K562 (cell line): Measurements from ENCODE around the gene LNPEP. TPM values are rescaled to one million over a fixed set of nuclear protein-coding genes. Genes with fewer than 3 reads are reported as not detected.

Source experiments
- ATAC-seq: fragments of 200-7000 bp; cut with Tn5 transposase; 3 replicates; pipeline ENCODE4 v1.9.1; 2020; ENCODE audit warnings: moderate library complexity
- BruUV-seq: library from RNA; stranded (reverse); fragments of 400-500 nt; replicated peaks from 2 replicates; lab custom pipeline; 2021; lab: Mats Ljungman, UMichigan
- CTCF ChIA-PET: fragments of 300-600 bp; formaldehyde crosslinking; extraction: SDS; loops from one replicate; lab custom pipeline; 2021; ENCODE audit warnings: low intra/inter-chr PET ratio; lab: Yijun Ruan, JAX
- POLR2A ChIA-PET: fragments of 300-600, 350-650 bp; sonication (Branson Sonifier 250); formaldehyde crosslinking; extraction: SDS; loops from one replicate; lab custom pipeline; 2021; ENCODE audit warnings: antibody characterized with exemption, inconsistent platforms; lab: Yijun Ruan, JAX
- DNase-seq, 4 experiments: peaks; one replicate each; pipeline versions ENCODE4 v3.0.0 to v3.0.0-alpha.2; 2011 to 2018; ENCODE audit warnings: low spot score in 3 of 4, mixed read lengths in 3 of 4; ENCODE audit errors: extremely low read depth in 1 of 4
- FAIRE-seq: peaks from 2 replicates; lab custom pipeline; 2011; peaks lifted over from hg19 to GRCh38; lab: Jason Lieb, UNC
- H2AFZ ChIP-seq: 2 replicates; pipeline ENCODE4 v1.6.0; 2011; ENCODE audit warnings: low read depth, low read length, control low read depth, inconsistent platforms
- H3K27ac ChIP-seq: fragments of 200-600 bp; 3 replicates; pipeline ENCODE4 v1.8.0; 2011; ENCODE audit warnings: low read depth, mild to moderate bottlenecking, control low read depth, inconsistent platforms, low read length, moderate library complexity, mixed read lengths; ENCODE audit errors: extremely low read depth
- H3K27me3 ChIP-seq, 2 experiments: fragments of 300-600 bp in 1 of 2; 2 replicates in 1 of 2; 3 replicates in 1 of 2; pipeline versions ENCODE4 v1.6.0 to v1.8.0; 2011; ENCODE audit warnings: inconsistent platforms in 2 of 2, low read length in 2 of 2, mild to moderate bottlenecking in 1 of 2, mixed read lengths in 1 of 2, moderate library complexity in 1 of 2; ENCODE audit not compliant: control insufficient read depth in 2 of 2, insufficient read depth in 2 of 2
- H3K36me3 ChIP-seq: fragments of 300-600 bp; 3 replicates; pipeline ENCODE4 v1.8.0; 2011; ENCODE audit warnings: mild to moderate bottlenecking, low read length, inconsistent platforms; ENCODE audit not compliant: control insufficient read depth, insufficient read depth
- H3K4me1 ChIP-seq, 2 experiments: fragments of 200-600 bp in 1 of 2; replicated peaks in 1 of 2; 2 replicates in 1 of 2; 3 replicates in 1 of 2; pipeline versions ENCODE4 v1.5.1 to v1.8.0; 2011; ENCODE audit warnings: inconsistent platforms in 2 of 2, low read length in 2 of 2, mild to moderate bottlenecking in 1 of 2, mixed read lengths in 1 of 2, moderate library complexity in 1 of 2; ENCODE audit not compliant: control insufficient read depth in 2 of 2, insufficient read depth in 2 of 2
- H3K4me2 ChIP-seq: 2 replicates; pipeline ENCODE4 v1.6.1; 2011; ENCODE audit warnings: low read length, control low read depth, inconsistent platforms, mixed read lengths; ENCODE audit not compliant: insufficient read depth
- H3K4me3 ChIP-seq: fragments of 200-600 bp; sonication (generic), shearing (Covaris generic); 2 replicates; pipeline ENCODE4 v1.5.1; 2016; ENCODE audit warnings: control low read depth, inconsistent platforms
- H3K79me2 ChIP-seq: fragments of 200-600 bp; 3 replicates; pipeline ENCODE4 v1.8.0; 2011; ENCODE audit warnings: low read length, inconsistent platforms; ENCODE audit not compliant: control insufficient read depth, insufficient read depth
- H3K9ac ChIP-seq, 2 experiments: 2 replicates each; pipeline versions ENCODE4 v1.6.0 to v1.6.1; 2011; ENCODE audit warnings: low read depth in 2 of 2, low read length in 2 of 2, control low read depth in 1 of 2, inconsistent platforms in 1 of 2, mild to moderate bottlenecking in 1 of 2, mixed read lengths in 1 of 2; ENCODE audit not compliant: insufficient read depth in 1 of 2
- H3K9me1 ChIP-seq: one replicate; pipeline ENCODE4 v1.6.0; 2011; ENCODE audit warnings: inconsistent platforms, mild to moderate bottlenecking, low read length, moderate library complexity; ENCODE audit not compliant: control insufficient read depth, insufficient read depth
- H3K9me3 ChIP-seq: replicated peaks from 2 replicates; pipeline ENCODE4 v1.5.1; 2011; ENCODE audit warnings: low read depth, low read length, inconsistent platforms; ENCODE audit not compliant: control insufficient read depth, insufficient read depth
- H4K20me1 ChIP-seq: replicated peaks from 2 replicates; pipeline ENCODE4 v1.6.1; 2011; ENCODE audit warnings: low read length, inconsistent platforms, mixed read lengths; ENCODE audit not compliant: control insufficient read depth, insufficient read depth
- CTCF ChIP-seq, 3 experiments: IDR thresholded peaks in 2 of 3; conservative IDR thresholded peaks in 1 of 3; 2 replicates each; pipeline ENCODE4 v1.5.1; 2011 to 2012; ENCODE audit warnings: low read length in 3 of 3, mild to moderate bottlenecking in 3 of 3, control low read depth in 2 of 3, improper control_type of control experiment in 1 of 3, inconsistent platforms in 1 of 3, low read depth in 1 of 3, mixed read lengths in 1 of 3, moderate library complexity in 1 of 3; ENCODE audit not compliant: insufficient read depth in 2 of 3
- ESRRA ChIP-seq: fragments of 450-650 bp; IDR thresholded peaks from 2 replicates; pipeline ENCODE4 v1.6.1; 2014; ENCODE audit warnings: low read depth, mild to moderate bottlenecking, moderate library complexity, borderline replicate concordance
- JUND ChIP-seq, 2 experiments: IDR thresholded peaks; 2 replicates in 1 of 2; 3 replicates in 1 of 2; pipeline ENCODE4 v1.6.1; 2011; ENCODE audit warnings: borderline replicate concordance in 2 of 2, low read depth in 2 of 2, low read length in 2 of 2, improper control_type of control experiment in 1 of 2, missing biosample characterization in 1 of 2, missing genetic modification characterization in 1 of 2, missing genetic modification reagents in 1 of 2
- RAD21 ChIP-seq, 2 experiments: fragments of 250-450 bp in 1 of 2; fragments of 450-650 bp in 1 of 2; sonication (Bioruptor Pico) in 1 of 2; formaldehyde crosslinking in 1 of 2; IDR thresholded peaks in 1 of 2; conservative IDR thresholded peaks in 1 of 2; 2 replicates each; pipeline versions ENCODE4 v1.4.0 to v1.8.0; 2020 to 2022; ENCODE audit warnings: mild to moderate bottlenecking in 2 of 2, moderate library complexity in 1 of 2
- REST ChIP-seq, 2 experiments: fragments of 450-650 bp; formaldehyde crosslinking in 1 of 2; IDR thresholded peaks; 2 replicates each; pipeline versions ENCODE4 v1.4.0 to v1.6.1; 2014 to 2020; ENCODE audit warnings: mild to moderate bottlenecking in 2 of 2, borderline replicate concordance in 1 of 2, low read depth in 1 of 2
- ZNF584 ChIP-seq: fragments of 200-800 bp; sonication (Bioruptor generic); IDR thresholded peaks from 2 replicates; pipeline ENCODE4 v1.6.1; 2016; ENCODE audit warnings: low read depth, mild to moderate bottlenecking, missing genetic modification characterization, missing compliant biosample characterization
- ZNF780A ChIP-seq: fragments of 250-450 bp; sonication (Bioruptor Pico); IDR thresholded peaks from 2 replicates; pipeline ENCODE4 v1.5.0; 2021; ENCODE audit warnings: mild to moderate bottlenecking
- WGBS: fragments of 100-300 bp; shearing (Covaris generic); methylation state at CpG from one replicate; pipeline ENCODE4 v1.1.6; 2016; ENCODE audit warnings: low coverage, mixed read lengths; ENCODE audit not compliant: insufficient coverage; ENCODE audit errors: missing lambda C conversion rate; 5-methylcytosine and 5-hydroxymethylcytosine counted together
- in situ Hi-C: fragments of 300-500 bp; cut with MboI; formaldehyde crosslinking; loops from 4 replicates; pipeline ENCODE4 v1.15.0; 2018; ENCODE audit warnings: inconsistent platforms, mixed read lengths
- intact Hi-C: fragments of 100-400 bp; cut with micrococcal nuclease; formaldehyde crosslinking; loops from 2 replicates; pipeline ENCODE4 v1.14.2; 2022
- polyA plus RNA-seq, 8 experiments: library from polyadenylated mRNA; depleted of rRNA in 4 of 8; stranded (reverse) in 5 of 8; unstranded in 3 of 8; fragments of >200 nt; fragmentation: Nextera tagmentation in 2 of 8; fragmentation: Illumina TruSeq in 1 of 8; extraction: Ambion mirVana in 2 of 8; extraction: Trizol in 1 of 8; gene quantifications; 2 replicates each; pipeline versions ENCODE4 v1.2.1 to v1.2.3, GENCODE V29; 2011 to 2014; ENCODE audit warnings: inconsistent platforms in 1 of 8, missing spikeins in 1 of 8
- total RNA-seq, 7 experiments: library from RNA; depleted of rRNA in 6 of 7; stranded (reverse); fragments of >200 nt in 6 of 7; fragmentation: Illumina TruSeq in 2 of 7; extraction: Trizol in 2 of 7; gene quantifications; 2 replicates each; pipeline versions ENCODE4 v1.2.1 to v1.2.3, GENCODE V29; 2011 to 2021; ENCODE audit warnings: low replicate concordance in 1 of 7

The LNPEP gene
- total and polyA plus RNA-seq, 9 of the 15 experiments (the other 6 are each of a cell fraction or from before 2014, with no cell fraction given), result 2.6 to 27.9 (median 11.2) TPM

- no TSS peak for BruUV-seq
- intact Hi-C loops, result loop anchor here (1.0 to 10.0 kb wide), 3 partner anchors 177 to 432 kb away; no protein-coding TSS in a partner anchor
- Histone ChIP-seq H3K4me1 (no peaks in the 10 kb centered on the region; a peak in 1 of 5 replicates), H3K9me1 (no peaks in the 10 kb centered on the region), H3K9me3 (no peaks in the 10 kb centered on the region), H3K27me3 (no peaks in the 10 kb centered on the region; a peak in 2 of 5 replicates), H3K27ac (no peak overlapping the region), H3K9ac (no peak overlapping the region), H4K20me1 (no peaks in the 10 kb centered on the region), H3K4me2 (no peak overlapping the region), H2AFZ (no peak overlapping the region), H3K36me3 (no peaks in the 10 kb centered on the region), H3K79me2 (no peaks in the 10 kb centered on the region), H3K4me3 (no peak overlapping the region)
- POLR2A ChIA-PET, result interaction anchor here (0.7 to 1.9 kb wide), 3 partner anchors 14 to 131 kb away, joined by 3 to 5 read pairs (median 3); no protein-coding TSS in a partner anchor
- peak; percentile 66 for FAIRE-seq
- ATAC-seq, result peak; percentile 48
- no peak for DNase-seq
- in situ Hi-C loops, result loop anchor here (5.0 kb wide), 1 partner anchor 91 kb away; no protein-coding TSS in a partner anchor
- WGBS, result 5% methylated on average over 7 of the region's 7 CpGs
- CTCF ChIA-PET, result interaction anchor here (0.7 to 0.9 kb wide), 2 partner anchors 117 to 177 kb away, joined by 3 read pairs; no protein-coding TSS in a partner anchor
- peak in 2 of 3 experiments; percentile 21 to 43; a peak in 2 of 6 replicates for TF ChIP-seq CTCF (IDR thresholded peaks at IDR 0.05 in 2 of 3, conservative IDR thresholded peaks at IDR 0.05 in 1 of 3; ENCODE audit: insufficient read depth in 2 of 3, low read depth in 1 of 3, low read length in 3 of 3)
- peak; percentile 45; the same call in 1 of the 2 replicates for TF ChIP-seq ESRRA
- TF ChIP-seq ZNF780A (CRISPR knock-in tag), result no peak
- TF ChIP-seq REST (IDR thresholded peaks at IDR 0.05; ENCODE audit: borderline replicate concordance), result peak; percentile 75; the same call in 1 of the 2 replicates
- TF ChIP-seq REST (CRISPR knock-in tag; IDR thresholded peaks at IDR 0.05; ENCODE audit: low read depth), result no peak
- no peak for TF ChIP-seq ZNF584 (CRISPR knock-in tag)
- TF ChIP-seq RAD21 (CRISPR knock-in tag; conservative IDR thresholded peaks at IDR 0.05 in 1 of 2, IDR thresholded peaks at IDR 0.05 in 1 of 2), result peak in 1 of 2 experiments; percentile 82; a peak in 3 of 4 replicates
- peak; percentile 28; the same call in 1 of the 2 replicates for TF ChIP-seq JUND (IDR thresholded peaks at IDR 0.05; ENCODE audit: borderline replicate concordance, low read depth, low read length)
- TF ChIP-seq JUND (tag; IDR thresholded peaks at IDR 0.05; ENCODE audit: borderline replicate concordance, low read depth, low read length), result no peak; the same call in 2 of the 3 replicates
These were observed 110.5 kb downstream of the LNPEP start for GRCh38 chr5:97046270-97046982.
